GM10248 (cell line): Measurements from ENCODE around the gene RBP5.

ENCODE experiments used
- CTCF ChIA-PET: fragments of 300-600 bp; sonication (Branson Sonifier 250); formaldehyde crosslinking; extraction: SDS; loops from one replicate; lab custom pipeline; 2021; ENCODE audit warnings: antibody characterized with exemption; lab: Yijun Ruan, JAX
- POLR2A ChIA-PET: fragments of 350-650 bp; sonication (Branson Sonifier 250); formaldehyde crosslinking; extraction: SDS; loops from one replicate; lab custom pipeline; 2020; ENCODE audit warnings: antibody characterized with exemption; lab: Yijun Ruan, JAX
- DNase-seq: peaks from one replicate; pipeline ENCODE4 v3.0.0; 2012; ENCODE audit errors: extremely low spot score
- TF ChIP-seq, protein P1 (sequence below): IDR thresholded peaks from 2 replicates; pipeline ENCODE4 v1.5.1; 2012; ENCODE audit warnings: mild to moderate bottlenecking, low read depth; ENCODE audit errors: extremely low read depth, missing control alignments, control extremely low read depth

The RBP5 gene

DNA sequence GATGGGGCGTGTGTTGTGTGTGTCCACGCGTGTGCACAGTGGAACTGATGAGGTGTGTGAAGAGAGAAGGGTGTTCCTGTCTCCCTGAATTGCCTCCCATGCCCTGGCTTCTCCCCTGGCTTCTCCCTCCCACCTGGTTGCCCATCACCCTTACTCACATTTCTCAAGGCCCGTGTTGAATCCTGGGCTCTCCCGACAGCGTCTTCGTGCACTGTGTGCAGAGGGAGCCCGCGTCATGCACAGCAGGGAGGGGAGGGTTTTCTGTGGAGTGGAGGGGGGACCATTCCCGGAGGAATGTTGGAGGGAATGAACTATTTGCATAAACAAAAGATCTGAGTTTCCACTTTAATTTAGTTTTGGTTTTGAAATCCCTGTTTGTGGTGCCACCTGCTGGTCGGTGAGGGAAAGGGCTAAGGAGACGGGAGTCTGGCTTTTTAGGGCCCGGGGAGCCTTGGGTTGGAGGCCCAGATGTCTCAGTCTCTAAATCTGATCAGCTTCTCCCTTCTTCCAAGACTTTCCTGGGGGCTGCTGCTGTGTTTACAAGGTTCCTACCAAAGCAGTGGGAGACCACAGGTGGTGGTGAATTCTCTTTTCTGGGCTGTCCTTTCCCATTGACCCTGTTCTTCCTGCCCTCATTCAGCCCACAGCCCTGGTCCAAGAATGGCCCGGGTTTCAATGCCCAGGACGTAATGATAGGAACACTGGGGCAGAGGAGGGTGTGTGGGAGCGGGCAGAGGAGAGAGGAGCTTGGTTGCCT, 36.3 kb downstream of the RBP5 start, which contains the start of gene C1R:
C1R (minus strand) TSS at position 217 of the 757 bp plus-strand sequence; CDS start at position 160, 57 bp downstream.
- POLR2A ChIA-PET = no interaction called here
- TF ChIP-seq, protein P1, sequence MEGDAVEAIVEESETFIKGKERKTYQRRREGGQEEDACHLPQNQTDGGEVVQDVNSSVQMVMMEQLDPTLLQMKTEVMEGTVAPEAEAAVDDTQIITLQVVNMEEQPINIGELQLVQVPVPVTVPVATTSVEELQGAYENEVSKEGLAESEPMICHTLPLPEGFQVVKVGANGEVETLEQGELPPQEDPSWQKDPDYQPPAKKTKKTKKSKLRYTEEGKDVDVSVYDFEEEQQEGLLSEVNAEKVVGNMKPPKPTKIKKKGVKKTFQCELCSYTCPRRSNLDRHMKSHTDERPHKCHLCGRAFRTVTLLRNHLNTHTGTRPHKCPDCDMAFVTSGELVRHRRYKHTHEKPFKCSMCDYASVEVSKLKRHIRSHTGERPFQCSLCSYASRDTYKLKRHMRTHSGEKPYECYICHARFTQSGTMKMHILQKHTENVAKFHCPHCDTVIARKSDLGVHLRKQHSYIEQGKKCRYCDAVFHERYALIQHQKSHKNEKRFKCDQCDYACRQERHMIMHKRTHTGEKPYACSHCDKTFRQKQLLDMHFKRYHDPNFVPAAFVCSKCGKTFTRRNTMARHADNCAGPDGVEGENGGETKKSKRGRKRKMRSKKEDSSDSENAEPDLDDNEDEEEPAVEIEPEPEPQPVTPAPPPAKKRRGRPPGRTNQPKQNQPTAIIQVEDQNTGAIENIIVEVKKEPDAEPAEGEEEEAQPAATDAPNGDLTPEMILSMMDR = peak; percentile 91
- CTCF ChIA-PET = interaction anchor here (0.7 to 2.4 kb wide), 11 partner anchors 10 to 167 kb away, joined by 3 to 26 read pairs (median 3); partner anchors contain the start of gene C1RL
- peak; percentile 82 for DNase-seq

DNA sequence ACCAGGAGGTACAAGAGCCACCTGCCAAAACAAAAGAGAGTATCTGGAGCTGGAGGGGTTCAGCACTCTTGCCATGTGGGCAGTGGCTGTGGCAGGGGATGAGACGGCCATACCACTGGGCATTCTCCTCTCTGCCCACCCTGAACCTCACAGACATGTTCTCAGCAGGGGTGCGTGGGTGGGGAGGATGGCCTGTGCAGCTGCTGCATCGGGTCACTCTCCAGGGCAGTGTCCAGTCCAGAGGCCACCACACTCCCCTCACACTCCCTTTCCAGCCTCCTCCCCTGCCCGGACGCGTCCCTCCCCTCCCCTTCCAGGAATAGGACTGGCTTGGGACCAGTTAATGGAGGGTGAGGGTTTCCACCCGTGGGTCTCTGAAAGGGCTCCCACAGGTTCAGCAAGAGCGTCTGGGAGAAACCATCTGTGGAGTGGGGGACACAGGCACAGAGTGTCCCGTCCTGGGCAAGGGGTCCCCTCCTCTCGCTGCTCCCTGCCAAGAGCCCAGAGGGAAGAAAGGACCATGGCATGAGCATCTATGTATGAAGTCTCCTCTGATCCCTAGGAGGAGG, 36.9 kb downstream of the RBP5 start:
- ChIA-PET CTCF (interaction anchor here (0.8 to 2.9 kb wide), 5 partner anchors 12 to 102 kb away, joined by 3 to 26 read pairs (median 5); partner anchors contain the start of gene C1RL), POLR2A (no interaction called here)
- TF ChIP-seq, protein P1 = no peak
- peak; percentile 44 for DNase-seq

DNA sequence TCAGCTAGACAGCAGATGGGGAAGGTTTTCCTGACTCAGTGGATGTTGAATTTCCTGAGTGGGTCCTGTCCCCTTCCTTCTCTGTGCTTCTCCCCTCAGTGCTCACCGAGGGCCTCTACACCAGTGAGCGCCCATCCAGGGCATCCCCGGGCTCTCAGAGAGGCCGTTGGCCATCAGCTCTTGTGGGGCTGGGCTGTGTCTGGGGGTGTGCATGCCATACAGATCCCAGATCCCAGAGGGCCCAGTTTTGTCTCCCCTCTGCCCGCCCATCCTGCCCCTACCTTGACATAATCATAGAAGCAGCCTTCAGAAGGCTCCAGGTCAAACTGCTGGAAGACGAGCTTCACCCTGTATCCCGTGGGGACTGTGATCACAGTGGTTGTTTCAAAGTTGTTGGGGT, 37.5 kb downstream of the RBP5 start:
- ChIA-PET POLR2A (no interaction called here), CTCF (interaction anchor here (0.8 to 2.9 kb wide), 3 partner anchors 12 to 101 kb away, joined by 3 to 20 read pairs (median 3); partner anchors contain the start of gene C1RL)
- no peak for DNase-seq
- TF ChIP-seq, protein P1 = no peak

DNA sequence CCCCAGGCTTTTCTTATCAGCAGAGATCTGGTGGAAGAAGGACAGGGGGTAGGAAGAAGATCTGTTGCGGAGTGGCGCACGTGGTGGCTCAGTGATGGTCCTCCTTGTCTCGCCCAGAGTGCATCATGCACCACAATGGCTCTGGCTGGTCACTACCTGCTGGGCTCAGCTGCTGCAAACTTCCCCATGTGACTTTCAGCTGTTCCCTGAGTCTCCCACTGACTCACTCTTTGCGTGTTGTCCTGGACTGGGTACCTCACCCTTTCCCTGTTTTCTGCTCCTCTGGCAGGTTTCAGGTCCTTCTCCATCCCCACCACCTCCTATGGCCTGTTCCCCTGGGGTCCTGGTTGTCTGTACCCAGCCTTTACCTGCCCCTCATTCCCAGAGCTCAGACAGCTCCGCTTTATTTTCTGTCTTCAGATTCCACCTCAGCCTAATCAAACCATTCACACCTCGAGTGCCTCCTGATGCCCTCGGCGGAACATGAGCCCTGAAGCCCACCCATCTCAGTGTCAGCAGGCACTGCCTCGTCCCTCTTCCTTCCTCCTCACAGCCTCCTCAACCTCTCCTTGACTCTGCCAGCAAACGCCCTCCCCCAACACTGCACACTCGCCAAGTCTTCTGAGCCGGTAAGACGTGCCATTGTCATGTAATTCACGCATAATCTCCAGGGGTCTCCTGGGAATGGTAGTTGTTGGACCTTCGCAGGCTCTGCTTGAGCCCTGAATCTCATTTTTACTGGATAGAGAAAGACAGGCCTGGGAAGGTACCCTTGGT, 38.3 kb downstream of the RBP5 start:
- DNase-seq = no peak
- POLR2A ChIA-PET = no interaction called here
- CTCF ChIA-PET = interaction anchor here (0.8 to 2.9 kb wide), 4 partner anchors 18 to 217 kb away, joined by 3 to 20 read pairs (median 3); partner anchors contain the start of genes C1RL and SPSB2
- TF ChIP-seq, protein P1 = no peak

DNA sequence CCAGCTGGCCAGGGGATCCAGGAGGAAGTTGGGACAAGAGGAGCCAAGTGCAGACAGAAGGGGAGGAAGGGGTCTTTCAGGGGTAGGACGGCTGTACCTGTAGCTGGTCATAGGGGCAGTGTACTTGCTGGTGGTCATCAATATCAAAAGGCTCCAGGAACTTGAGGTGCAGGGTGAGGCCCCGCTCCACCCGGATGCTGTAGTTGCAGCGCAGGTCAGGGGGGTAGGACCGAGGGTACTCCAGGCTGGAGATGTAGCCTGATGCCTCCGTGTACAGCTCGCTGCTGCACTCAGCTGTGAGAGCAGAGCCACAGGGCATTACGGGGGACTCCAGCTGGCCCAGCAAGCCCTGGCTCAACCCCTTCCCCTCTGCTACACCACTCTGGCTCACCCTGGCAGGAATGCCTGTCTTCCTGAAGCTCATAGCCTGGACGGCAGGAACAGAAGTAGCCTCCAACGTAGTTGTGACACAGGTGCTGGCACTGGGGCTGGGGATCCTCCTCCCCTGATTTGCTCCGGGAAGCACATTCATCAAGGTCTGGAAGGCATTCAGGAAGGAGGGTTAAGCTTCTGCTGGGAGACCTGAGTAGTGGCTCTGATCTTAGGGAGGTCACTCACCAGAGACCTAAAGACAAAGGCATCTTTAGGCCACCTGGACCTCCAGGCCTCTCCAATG, 39.4 kb downstream of the RBP5 start:
- TF ChIP-seq, protein P1 = no peak
- CTCF ChIA-PET = interaction anchor here (0.8 to 2.9 kb wide), 5 partner anchors 10 to 216 kb away, joined by 3 to 20 read pairs (median 3); partner anchors contain the start of genes C1RL and SPSB2
- no peak for DNase-seq
- POLR2A ChIA-PET = no interaction called here
